OCI-LY7 (cell line): Measurements from ENCODE around the gene CLDN20. TPM values are rescaled to one million over a fixed set of nuclear protein-coding genes. Genes with fewer than 3 reads are reported as not detected.

Source experiments
- BruUV-seq: library from RNA; stranded (reverse); fragments of 400-500 nt; replicated peaks from 2 replicates; lab custom pipeline; 2021; lab: Mats Ljungman, UMichigan
- CTCF ChIA-PET: fragments of 300-600 bp; sonication (Branson Sonifier 250); formaldehyde crosslinking; loops from one replicate; lab custom pipeline; 2022; ENCODE audit warnings: antibody characterized with exemption; ENCODE audit not compliant: unreplicated experiment; lab: Charles Lee
- POLR2A ChIA-PET: fragments of 300-600 bp; sonication (Branson Sonifier 250); formaldehyde crosslinking; loops from one replicate; lab custom pipeline; 2022; ENCODE audit warnings: antibody characterized with exemption; lab: Charles Lee
- DNase-seq: peaks from one replicate; pipeline ENCODE4 v3.0.0-alpha.2; 2015; ENCODE audit warnings: low spot score
- H2AFZ ChIP-seq: fragments of 200-600 bp; sonication (generic), shearing (Covaris generic); 2 replicates; pipeline ENCODE4 v1.6.1; 2014; ENCODE audit warnings: mild to moderate bottlenecking, antibody characterized with exemption, low read length, moderate library complexity
- H3K27ac ChIP-seq: fragments of 200-600 bp; sonication (generic); 2 replicates; pipeline ENCODE4 v1.5.1; 2014; ENCODE audit warnings: mixed run types, low read depth, mild to moderate bottlenecking, moderate library complexity, low read length, inconsistent platforms; ENCODE audit not compliant: poor library complexity, severe bottlenecking
- H3K36me3 ChIP-seq: fragments of 200-600 bp; sonication (generic); 2 replicates; pipeline ENCODE4 v1.6.1; 2014; ENCODE audit warnings: mild to moderate bottlenecking, antibody characterized with exemption, low read length, moderate library complexity, mixed read lengths; ENCODE audit not compliant: insufficient read depth
- H3K4me1 ChIP-seq: fragments of 200-600 bp; sonication (generic); 2 replicates; pipeline ENCODE4 v1.5.1; 2014; ENCODE audit warnings: mild to moderate bottlenecking, low read length; ENCODE audit not compliant: insufficient read depth, poor library complexity, severe bottlenecking
- H3K4me2 ChIP-seq: fragments of 200-600 bp; sonication (generic); 2 replicates; pipeline ENCODE4 v1.6.1; 2014; ENCODE audit warnings: mild to moderate bottlenecking, low read length
- H3K4me3 ChIP-seq: fragments of 200-600 bp; sonication (generic); 2 replicates; pipeline ENCODE4 v1.5.1; 2014; ENCODE audit warnings: mild to moderate bottlenecking, low read depth, low read length; ENCODE audit not compliant: poor library complexity, severe bottlenecking
- H3K79me2 ChIP-seq: fragments of 200-600 bp; sonication (generic); 2 replicates; pipeline ENCODE4 v1.6.1; 2016; ENCODE audit warnings: low read depth, mild to moderate bottlenecking, low read length, moderate library complexity, mixed read lengths; ENCODE audit not compliant: insufficient read depth
- H3K9me2 ChIP-seq: fragments of 200-600 bp; sonication (generic); 2 replicates; pipeline ENCODE4 v1.6.1; 2016; ENCODE audit warnings: mild to moderate bottlenecking, low read length, mixed read lengths; ENCODE audit not compliant: insufficient read depth
- H3K9me3 ChIP-seq: fragments of 200-600 bp; sonication (generic); 2 replicates; pipeline ENCODE4 v1.6.1; 2014; ENCODE audit warnings: mild to moderate bottlenecking, mixed run types, low read length, mixed read lengths
- H4K20me1 ChIP-seq: fragments of 200-600 bp; sonication (generic); 2 replicates; pipeline ENCODE4 v1.6.1; 2014; ENCODE audit warnings: mild to moderate bottlenecking, antibody characterized with exemption, low read length, moderate library complexity, mixed read lengths; ENCODE audit not compliant: insufficient read depth
- CTCF ChIP-seq: fragments of 200-600 bp; sonication (generic); conservative IDR thresholded peaks from 2 replicates; pipeline ENCODE4 v1.5.1; 2014; ENCODE audit warnings: mild to moderate bottlenecking, antibody characterized with exemption, low read length, moderate library complexity, mixed read lengths
- EZH2phosphoT487 ChIP-seq: fragments of 200-600 bp; sonication (generic); IDR thresholded peaks from 2 replicates; pipeline ENCODE4 v1.6.1; 2018; ENCODE audit warnings: low read depth, borderline replicate concordance, mild to moderate bottlenecking, mixed run types, antibody characterized with exemption, low read length, moderate library complexity, mixed read lengths
- intact Hi-C: fragments of 100-400 bp; cut with micrococcal nuclease; formaldehyde crosslinking; loops from one replicate; pipeline ENCODE4 v1.10.0; 2022; ENCODE audit not compliant: unreplicated experiment
- total RNA-seq, 2 experiments: library from RNA; depleted of rRNA in 1 of 2; stranded (reverse); fragments of >200 nt in 1 of 2; shearing (Covaris generic) in 1 of 2; gene quantifications; 2 replicates each; pipeline ENCODE4 v1.2.3, GENCODE V29; 2014 to 2022

The CLDN20 gene
- total RNA-seq, 2 experiments from 2014 or later: not detected

DNA sequence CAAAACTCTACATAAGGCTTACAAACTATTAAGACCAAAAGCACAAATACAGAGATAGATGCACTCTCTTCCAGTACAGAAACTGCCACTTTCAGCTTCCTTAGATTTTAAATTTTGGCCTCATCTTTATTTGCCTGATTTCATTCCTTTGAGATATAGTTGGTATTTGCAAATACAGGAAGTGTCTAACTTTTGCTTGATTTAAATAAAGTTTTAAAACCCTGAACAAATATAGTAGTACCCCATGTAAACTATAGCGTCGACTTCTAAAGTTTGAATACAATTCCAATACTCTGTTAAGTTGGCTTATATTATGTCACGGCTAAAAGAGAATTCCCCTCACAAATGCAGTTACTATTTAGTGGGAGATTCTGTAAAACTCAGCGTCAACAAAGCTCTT lies 1.2 kb upstream of the CLDN20 start:
- intact Hi-C loops: no loop called here

DNA sequence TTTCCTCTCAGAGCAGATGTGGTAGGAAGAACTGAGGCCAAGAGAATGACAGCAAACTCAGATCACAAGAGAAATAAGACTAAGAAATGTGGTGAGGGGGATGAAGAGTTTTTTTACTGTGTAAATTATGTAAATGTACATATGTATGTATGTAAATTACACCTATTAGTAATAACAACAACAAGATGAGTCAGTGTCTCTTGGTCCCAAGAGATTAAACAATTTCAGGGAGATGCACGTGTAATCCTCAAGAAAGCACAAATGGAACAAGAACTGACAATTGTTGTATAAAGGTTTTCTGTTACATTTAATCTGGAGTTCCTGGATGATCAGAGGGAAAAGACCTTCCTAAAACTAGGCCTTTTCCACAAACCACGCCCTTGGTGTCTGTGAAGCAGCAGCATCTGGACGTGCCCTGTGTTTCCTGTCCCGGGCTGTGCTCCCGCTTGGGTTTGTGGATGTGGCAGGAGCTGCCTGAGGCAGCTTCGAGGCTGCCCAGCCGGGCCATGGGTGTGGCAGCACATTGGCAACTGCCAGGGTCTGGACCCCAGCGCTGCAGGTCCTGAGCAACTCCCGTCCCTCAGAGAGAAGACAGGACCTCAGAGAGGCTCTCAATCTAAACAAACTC lies 994 bp downstream of the CLDN20 start:
- H3K4me2 ChIP-seq: no peak overlapping the region
- H3K4me3 ChIP-seq: no peak overlapping the region
- H3K79me2 ChIP-seq: no peaks in the 10 kb centered on the region
- TF ChIP-seq EZH2phosphoT487 (no peak), CTCF (no peak)
- intact Hi-C loops: no loop called here
- POLR2A ChIA-PET: no interaction called here
- no peak overlapping the region for H2AFZ ChIP-seq
- peaks cover 69% of the 10 kb centered on the region for H3K36me3 ChIP-seq
- no peak for DNase-seq
- 0 out of 2 replicates have a peak, but pooled peaks cover 5% of the 10 kb centered on the region for H4K20me1 ChIP-seq
- H3K9me3 ChIP-seq: no peaks in the 10 kb centered on the region
- CTCF ChIA-PET: no interaction called here
- no peaks in the 10 kb centered on the region for H3K9me2 ChIP-seq
- no peak overlapping the region for H3K27ac ChIP-seq
- peaks cover 7% of the 10 kb centered on the region for H3K4me1 ChIP-seq
- BruUV-seq: no TSS peak

More for the DNA sequence above, 1.2 kb upstream of the CLDN20 start:
- no peaks in the 10 kb centered on the region for H3K9me3 ChIP-seq
- H3K4me1 ChIP-seq: peaks cover 7% of the 10 kb centered on the region
- no peak overlapping the region for H3K27ac ChIP-seq
- no peak overlapping the region for H3K4me3 ChIP-seq
- ChIA-PET CTCF (interaction anchor here (0.6 kb wide), 1 partner anchor 565 kb away, joined by 4 read pairs; no protein-coding TSS in a partner anchor), POLR2A (interaction anchor here (0.6 to 1.1 kb wide), 2 partner anchors 8 to 483 kb away, joined by 3 read pairs; no protein-coding TSS in a partner anchor)
- H3K36me3 ChIP-seq: peaks cover 81% of the 10 kb centered on the region
- 0 out of 2 replicates have a peak, but pooled peaks cover 5% of the 10 kb centered on the region for H4K20me1 ChIP-seq
- H3K79me2 ChIP-seq: no peaks in the 10 kb centered on the region
- no TSS peak for BruUV-seq
- DNase-seq: no peak
- no peak for TF ChIP-seq CTCF
- no peaks in the 10 kb centered on the region for H3K9me2 ChIP-seq
- H3K4me2 ChIP-seq: no peak overlapping the region
- H2AFZ ChIP-seq: no peak overlapping the region

GRCh38 chr6:155265843-155266535 lies 2.2 kb downstream of the CLDN20 start:
- Histone ChIP-seq H3K9me3 (no peaks in the 10 kb centered on the region), H2AFZ (no peak overlapping the region), H3K9me2 (no peaks in the 10 kb centered on the region), H3K27ac (no peak overlapping the region), H3K36me3 (peaks cover 69% of the 10 kb centered on the region), H3K4me3 (no peak overlapping the region), H4K20me1 (0 out of 2 replicates have a peak, but pooled peaks cover 5% of the 10 kb centered on the region), H3K4me1 (peaks cover 7% of the 10 kb centered on the region), H3K79me2 (no peaks in the 10 kb centered on the region), H3K4me2 (no peak overlapping the region)
- ChIA-PET POLR2A (no interaction called here), CTCF (no interaction called here)
- TF ChIP-seq EZH2phosphoT487: no peak
- TF ChIP-seq CTCF: no peak
- DNase-seq: no peak
- intact Hi-C loops: no loop called here
- BruUV-seq: no TSS peak
